HG02938 (cell line): ENCODE data around the gene RAPGEF2.
A peak's percentile ranks its signal among the peaks of the same experiment; 100 is the strongest.
"Not testable (repeated sequence)": the region's sequence is repeated elsewhere in the genome, so short reads cannot be mapped to it uniquely, and the experiment has no call there.

Experiments used
- ATAC-seq: cut with Tn5 transposase; IDR thresholded peaks from one replicate; pipeline ENCODE4 v1.9.1; 2021; ENCODE audit warnings: mild to moderate bottlenecking, moderate library complexity; ENCODE audit not compliant: unreplicated experiment

RAPGEF2 gene

GRCh38 chr4:159158083-159158617 is 55.3 kb downstream of the RAPGEF2 start:
- no peak for ATAC-seq

- ATAC-seq: no peak
Measured at GRCh38 chr4:159158985-159159384, 56.1 kb downstream of the RAPGEF2 start.

- ATAC-seq: no peak
Measured at GRCh38 chr4:159159611-159160010, 56.7 kb downstream of the RAPGEF2 start.

- no peak for ATAC-seq
Measured at GRCh38 chr4:159160242-159160641, 57.4 kb downstream of the RAPGEF2 start.

GRCh38 chr4:159161436-159161835 is 58.6 kb downstream of the RAPGEF2 start:
- not testable (repeated sequence) for ATAC-seq

- no peak for ATAC-seq
Measured at GRCh38 chr4:159162576-159162975, 59.7 kb downstream of the RAPGEF2 start.

GRCh38 chr4:159163521-159163920 is 60.6 kb downstream of the RAPGEF2 start:
- ATAC-seq: no peak

GRCh38 chr4:159169404-159170302 is 66.8 kb downstream of the RAPGEF2 start:
- peak; percentile 81 for ATAC-seq

GRCh38 chr4:159171287-159171686 is 68.4 kb downstream of the RAPGEF2 start:
- no peak for ATAC-seq

GRCh38 chr4:159173886-159174285 is 71.0 kb downstream of the RAPGEF2 start:
- ATAC-seq: no peak

- ATAC-seq: no peak
Measured at GRCh38 chr4:159174645-159175084, 71.8 kb downstream of the RAPGEF2 start.

GRCh38 chr4:159175085-159175988 is 72.5 kb downstream of the RAPGEF2 start:
- peak; percentile 58 for ATAC-seq

GRCh38 chr4:159175989-159176375 is 73.1 kb downstream of the RAPGEF2 start:
- ATAC-seq: no peak

- peak; percentile 53 for ATAC-seq
Measured at GRCh38 chr4:159177265-159178150, 74.6 kb downstream of the RAPGEF2 start.

- no peak for ATAC-seq
Measured at GRCh38 chr4:159178151-159178546, 75.3 kb downstream of the RAPGEF2 start.

GRCh38 chr4:159178979-159179969 is 76.4 kb downstream of the RAPGEF2 start:
- ATAC-seq: no peak

GRCh38 chr4:159183885-159184605 is 81.2 kb downstream of the RAPGEF2 start:
- ATAC-seq: not testable (repeated sequence)

GRCh38 chr4:159185591-159186023 is 82.7 kb downstream of the RAPGEF2 start:
- ATAC-seq: peak; percentile 59
